H7 (cell line): ENCODE data around the gene HNRNPA0. TPM values are rescaled to one million over a fixed set of nuclear protein-coding genes. Genes with fewer than 3 reads are reported as not detected.
A peak's percentile ranks its signal among the peaks of the same experiment; 100 is the strongest.
"Not testable (repeated sequence)": the region's sequence is repeated elsewhere in the genome, so short reads cannot be mapped to it uniquely, and the experiment has no call there.

Experiments
- DNase-seq: peaks from one replicate; pipeline ENCODE4 v3.0.0; 2012
- H3K27me3 ChIP-seq: 2 replicates; pipeline ENCODE4 v1.6.0; 2011; ENCODE audit warnings: mild to moderate bottlenecking, low read length; ENCODE audit not compliant: control insufficient read depth, insufficient read depth
- H3K36me3 ChIP-seq: replicated peaks from 2 replicates; pipeline ENCODE4 v1.5.1; 2011; ENCODE audit warnings: low read length; ENCODE audit not compliant: control insufficient read depth, insufficient read depth
- H3K4me3 ChIP-seq: 2 replicates; pipeline ENCODE4 v1.5.1; 2011; ENCODE audit warnings: low read depth, mild to moderate bottlenecking, control low read depth, low read length, moderate library complexity; ENCODE audit not compliant: insufficient read depth
- total RNA-seq: library from RNA; depleted of rRNA; stranded (reverse); fragments of >200 nt; shearing (Covaris generic); gene quantifications from 2 replicates; pipeline ENCODE4 v1.2.3, GENCODE V29; 2014; rRNA removed

Gene HNRNPA0
- total RNA-seq, result 22.4 and 23.9 TPM in 2 replicates

GRCh38 chr5:137754188-137754960 is at the start of gene HNRNPA0:
HNRNPA0 (minus strand) TSS chr5:137754363; CDS start chr5:137754066, 297 bp downstream.
- peak within 1 kb of the TSS; percentile 97 for H3K4me3 ChIP-seq
- no peaks in the 10 kb centered on the region for H3K27me3 ChIP-seq
- DNase-seq, result peak; percentile 98
- H3K36me3 ChIP-seq, result peaks cover 2% of the 10 kb centered on the region; the same call in 1 of the 2 replicates

- Histone ChIP-seq H3K4me3 (no peak overlapping the region), H3K27me3 (no peaks in the 10 kb centered on the region)
- no peak for DNase-seq
Observed at GRCh38 chr5:137802282-137803210, 48.4 kb upstream of the HNRNPA0 start.

GRCh38 chr5:137800700-137801411 is 46.7 kb upstream of the HNRNPA0 start:
- DNase-seq, result no peak
- Histone ChIP-seq H3K36me3 (no peaks in the 10 kb centered on the region), H3K4me3 (no peak overlapping the region), H3K27me3 (no peaks in the 10 kb centered on the region)

More at GRCh38 chr5:137802282-137803210, 48.4 kb upstream of the HNRNPA0 start:
- no peaks in the 10 kb centered on the region for H3K36me3 ChIP-seq

- Histone ChIP-seq H3K4me3 (no peak overlapping the region), H3K27me3 (no peaks in the 10 kb centered on the region), H3K36me3 (no peaks in the 10 kb centered on the region)
- DNase-seq, result no peak
Observed at GRCh38 chr5:137796279-137796678, 42.1 kb upstream of the HNRNPA0 start.

GRCh38 chr5:137794863-137795262 is 40.7 kb upstream of the HNRNPA0 start:
- H3K36me3 ChIP-seq, result no peaks in the 10 kb centered on the region
- peak; percentile 67 for DNase-seq
- no peak overlapping the region for H3K4me3 ChIP-seq
- H3K27me3 ChIP-seq, result no peaks in the 10 kb centered on the region

GRCh38 chr5:137792303-137792702 is 38.1 kb upstream of the HNRNPA0 start:
- H3K36me3 ChIP-seq, result no peaks in the 10 kb centered on the region
- H3K4me3 ChIP-seq, result no peak overlapping the region
- DNase-seq, result no peak
- no peaks in the 10 kb centered on the region for H3K27me3 ChIP-seq

- Histone ChIP-seq H3K27me3 (no peaks in the 10 kb centered on the region), H3K36me3 (no peaks in the 10 kb centered on the region), H3K4me3 (no peak overlapping the region)
- DNase-seq, result no peak
Observed at GRCh38 chr5:137791799-137792198, 37.6 kb upstream of the HNRNPA0 start.

GRCh38 chr5:137791387-137791786 is 37.2 kb upstream of the HNRNPA0 start:
- Histone ChIP-seq H3K27me3 (no peaks in the 10 kb centered on the region), H3K36me3 (no peaks in the 10 kb centered on the region), H3K4me3 (no peak overlapping the region)
- DNase-seq, result no peak

- not testable (repeated sequence) for DNase-seq, H3K4me3 ChIP-seq, H3K27me3 ChIP-seq, H3K36me3 ChIP-seq
Observed at GRCh38 chr5:137788560-137788959, 34.4 kb upstream of the HNRNPA0 start.

GRCh38 chr5:137782984-137783536 is 28.9 kb upstream of the HNRNPA0 start:
- H3K4me3 ChIP-seq, result no peak overlapping the region
- no peaks in the 10 kb centered on the region for H3K36me3 ChIP-seq
- H3K27me3 ChIP-seq, result no peaks in the 10 kb centered on the region
- DNase-seq, result no peak

- no peaks in the 10 kb centered on the region for H3K36me3 ChIP-seq
- H3K27me3 ChIP-seq, result no peaks in the 10 kb centered on the region
- no peak for DNase-seq
- H3K4me3 ChIP-seq, result no peak overlapping the region
Observed at GRCh38 chr5:137782055-137782454, 27.9 kb upstream of the HNRNPA0 start.

- Histone ChIP-seq H3K36me3 (no peaks in the 10 kb centered on the region), H3K4me3 (no peak overlapping the region)
- DNase-seq, result peak; percentile 16
Observed at GRCh38 chr5:137778772-137779564, 24.8 kb upstream of the HNRNPA0 start.

GRCh38 chr5:137767937-137768336 is 13.8 kb upstream of the HNRNPA0 start:
- H3K27me3 ChIP-seq, H3K36me3 ChIP-seq, DNase-seq, H3K4me3 ChIP-seq: not testable (repeated sequence)

More at GRCh38 chr5:137778772-137779564, 24.8 kb upstream of the HNRNPA0 start:
- H3K27me3 ChIP-seq, result no peaks in the 10 kb centered on the region
